Activated CD8-positive, alpha-beta T cell treated with anti-CD3 and anti-CD28 coated beads for 36 hours (primary cell): Measurements from ENCODE around the gene CDH13. TPM values are rescaled to one million over a fixed set of nuclear protein-coding genes. Genes with fewer than 3 reads are reported as not detected.

Experiments
- ATAC-seq: fragments of 200-7000 bp; cut with Tn5 transposase; one replicate; pipeline ENCODE4 v1.10.0; 2021; ENCODE audit warnings: mild to moderate bottlenecking, moderate library complexity
- CTCF ChIA-PET: fragments of 350-600 bp; sonication (Branson Sonifier 250); formaldehyde crosslinking; loops from one replicate; lab custom pipeline; 2021; ENCODE audit warnings: antibody characterized with exemption; lab: Charles Lee
- POLR2A ChIA-PET: fragments of 350-600 bp; sonication (Branson Sonifier 250); formaldehyde crosslinking; loops from one replicate; lab custom pipeline; 2021; ENCODE audit warnings: antibody characterized with exemption; lab: Charles Lee
- DNase-seq: peaks from one replicate; pipeline ENCODE4 v3.0.0-alpha.2; 2020
- H3K27ac Mint-ChIP-seq: one replicate; pipeline ENCODE4 v1.8.0; 2021; ENCODE audit warnings: mild to moderate bottlenecking, mixed read lengths
- H3K27me3 Mint-ChIP-seq: one replicate; pipeline ENCODE4 v1.8.0; 2021; ENCODE audit warnings: mixed read lengths
- H3K36me3 Mint-ChIP-seq: one replicate; pipeline ENCODE4 v1.8.0; 2021; ENCODE audit warnings: low read depth, mixed read lengths
- H3K4me1 Mint-ChIP-seq: one replicate; pipeline ENCODE4 v1.8.0; 2021; ENCODE audit warnings: low read depth, mixed read lengths
- H3K4me3 Mint-ChIP-seq: one replicate; pipeline ENCODE4 v1.8.0; 2021; ENCODE audit warnings: mild to moderate bottlenecking, moderate library complexity, mixed read lengths
- H3K9me3 Mint-ChIP-seq: one replicate; pipeline ENCODE4 v1.8.0; 2021; ENCODE audit warnings: mixed read lengths
- intact Hi-C: fragments of 100-400 bp; cut with micrococcal nuclease; formaldehyde crosslinking; loops from one replicate; pipeline ENCODE4 v1.10.0; 2022
- total RNA-seq, 2 experiments: library from RNA; stranded (reverse); gene quantifications; one replicate each; pipeline ENCODE4 v1.2.3, GENCODE V29; 2021
- TF ChIP-seq, protein P1 (sequence below): fragments of 200-600 bp; IDR thresholded peaks from one replicate; pipeline ENCODE4 v1.8.0; 2022; ENCODE audit warnings: antibody characterized with exemption, mild to moderate bottlenecking

Gene CDH13
- total RNA-seq, 2 experiments from 2014 or later = not detected

DNA sequence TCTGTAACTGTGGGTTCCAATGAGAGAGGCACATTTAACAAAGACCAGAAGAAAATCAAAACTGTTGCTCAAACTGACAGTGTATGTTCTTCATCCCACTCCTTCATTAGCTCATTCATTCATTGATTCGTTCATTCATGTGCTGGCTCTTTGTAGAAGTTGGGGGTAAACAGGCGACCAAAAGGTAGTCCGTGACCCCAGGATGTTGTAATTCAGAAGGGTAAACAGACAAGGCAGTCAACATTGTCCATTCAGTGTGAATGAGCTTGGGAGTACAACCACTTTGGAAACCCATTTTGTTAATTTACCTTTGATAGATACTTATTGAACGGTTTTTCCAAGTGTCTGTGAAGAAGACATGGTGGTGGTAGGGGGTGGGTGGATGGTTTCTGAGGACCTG lies 26.1 kb downstream of the CDH13 start:
- peaks cover 3% of the 10 kb centered on the region for H3K27me3 Mint-ChIP-seq
- H3K4me3 Mint-ChIP-seq = peak overlapping the region; percentile 54
- POLR2A ChIA-PET = interaction anchor here (0.7 to 1.5 kb wide), 3 partner anchors 9 to 77 kb away, joined by 3 to 4 read pairs (median 3); no protein-coding TSS in a partner anchor
- intact Hi-C loops = no loop called here
- TF ChIP-seq, protein P1, sequence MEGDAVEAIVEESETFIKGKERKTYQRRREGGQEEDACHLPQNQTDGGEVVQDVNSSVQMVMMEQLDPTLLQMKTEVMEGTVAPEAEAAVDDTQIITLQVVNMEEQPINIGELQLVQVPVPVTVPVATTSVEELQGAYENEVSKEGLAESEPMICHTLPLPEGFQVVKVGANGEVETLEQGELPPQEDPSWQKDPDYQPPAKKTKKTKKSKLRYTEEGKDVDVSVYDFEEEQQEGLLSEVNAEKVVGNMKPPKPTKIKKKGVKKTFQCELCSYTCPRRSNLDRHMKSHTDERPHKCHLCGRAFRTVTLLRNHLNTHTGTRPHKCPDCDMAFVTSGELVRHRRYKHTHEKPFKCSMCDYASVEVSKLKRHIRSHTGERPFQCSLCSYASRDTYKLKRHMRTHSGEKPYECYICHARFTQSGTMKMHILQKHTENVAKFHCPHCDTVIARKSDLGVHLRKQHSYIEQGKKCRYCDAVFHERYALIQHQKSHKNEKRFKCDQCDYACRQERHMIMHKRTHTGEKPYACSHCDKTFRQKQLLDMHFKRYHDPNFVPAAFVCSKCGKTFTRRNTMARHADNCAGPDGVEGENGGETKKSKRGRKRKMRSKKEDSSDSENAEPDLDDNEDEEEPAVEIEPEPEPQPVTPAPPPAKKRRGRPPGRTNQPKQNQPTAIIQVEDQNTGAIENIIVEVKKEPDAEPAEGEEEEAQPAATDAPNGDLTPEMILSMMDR = no peak
- H3K9me3 Mint-ChIP-seq = no peaks in the 10 kb centered on the region
- CTCF ChIA-PET = interaction anchor here (2.2 to 5.1 kb wide), 2 partner anchors 12 to 18 kb away, joined by 7 to 51 read pairs; no protein-coding TSS in a partner anchor
- H3K36me3 Mint-ChIP-seq = no peaks in the 10 kb centered on the region
- no peak for DNase-seq
- H3K27ac Mint-ChIP-seq = peak overlapping the region; percentile 93
- peaks cover 77% of the 10 kb centered on the region for H3K4me1 Mint-ChIP-seq
- no peak for ATAC-seq

DNA sequence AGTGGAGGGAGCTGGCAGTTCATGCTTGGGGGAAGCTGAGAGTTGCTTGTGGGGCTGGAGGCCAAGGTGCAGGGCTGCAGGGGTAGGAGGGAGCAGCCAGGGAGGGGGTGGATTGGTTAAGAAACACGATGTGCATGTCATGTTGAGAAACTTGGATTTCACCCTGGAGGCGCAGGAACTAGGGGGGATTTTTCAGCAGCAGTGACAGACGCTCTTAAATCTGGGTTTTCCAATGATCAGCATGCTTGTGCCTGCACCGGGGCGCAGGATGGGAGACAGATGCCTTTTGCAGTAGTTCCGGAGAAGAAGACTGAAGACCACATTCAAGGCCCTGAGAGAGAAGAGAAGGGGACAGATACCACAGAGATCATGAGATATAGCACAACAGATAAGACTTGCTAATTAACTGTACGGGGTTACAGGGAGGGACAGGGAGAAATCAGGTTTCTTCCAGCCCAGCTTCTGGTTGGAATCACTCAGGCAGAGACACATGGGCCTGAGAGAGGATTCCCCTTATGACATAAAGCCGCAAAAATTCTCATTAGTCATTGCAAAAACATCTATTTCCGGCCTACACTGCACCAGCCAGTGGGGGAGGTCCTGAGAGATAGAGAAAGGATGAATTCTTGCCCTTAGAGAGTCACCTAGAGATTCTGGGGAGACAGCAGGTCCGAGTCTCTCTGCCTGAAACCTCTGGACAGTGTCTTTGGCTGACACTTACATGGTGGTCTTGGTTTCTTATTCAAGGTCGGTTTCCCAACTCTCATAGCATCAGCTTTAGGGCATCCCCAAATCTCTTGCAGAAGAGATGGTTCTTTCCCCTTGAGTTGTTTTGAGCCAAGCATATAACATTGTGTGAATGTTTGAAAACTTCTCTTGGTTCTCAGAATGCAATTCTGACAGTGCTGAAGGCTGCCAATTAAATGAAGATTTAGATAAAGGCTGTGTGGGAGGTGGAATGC lies 27.1 kb downstream of the CDH13 start:
- ATAC-seq (peak; percentile 65), DNase-seq (peak; percentile 71)
- intact Hi-C loops = no loop called here
- peaks cover 86% of the 10 kb centered on the region for H3K4me1 Mint-ChIP-seq
- H3K27ac Mint-ChIP-seq = peak overlapping the region; percentile 93
- peak overlapping the region; percentile 51 for H3K4me3 Mint-ChIP-seq
- CTCF ChIA-PET = interaction anchor here (1.7 to 5.1 kb wide), 3 partner anchors 13 to 17 kb away, joined by 5 to 51 read pairs (median 7); no protein-coding TSS in a partner anchor
- H3K9me3 Mint-ChIP-seq = no peaks in the 10 kb centered on the region
- no peaks in the 10 kb centered on the region for H3K36me3 Mint-ChIP-seq
- TF ChIP-seq, protein P1 = no peak
- peaks cover 2% of the 10 kb centered on the region for H3K27me3 Mint-ChIP-seq
- POLR2A ChIA-PET = interaction anchor here (1.0 to 1.5 kb wide), 2 partner anchors 10 to 76 kb away, joined by 3 to 4 read pairs; no protein-coding TSS in a partner anchor

DNA sequence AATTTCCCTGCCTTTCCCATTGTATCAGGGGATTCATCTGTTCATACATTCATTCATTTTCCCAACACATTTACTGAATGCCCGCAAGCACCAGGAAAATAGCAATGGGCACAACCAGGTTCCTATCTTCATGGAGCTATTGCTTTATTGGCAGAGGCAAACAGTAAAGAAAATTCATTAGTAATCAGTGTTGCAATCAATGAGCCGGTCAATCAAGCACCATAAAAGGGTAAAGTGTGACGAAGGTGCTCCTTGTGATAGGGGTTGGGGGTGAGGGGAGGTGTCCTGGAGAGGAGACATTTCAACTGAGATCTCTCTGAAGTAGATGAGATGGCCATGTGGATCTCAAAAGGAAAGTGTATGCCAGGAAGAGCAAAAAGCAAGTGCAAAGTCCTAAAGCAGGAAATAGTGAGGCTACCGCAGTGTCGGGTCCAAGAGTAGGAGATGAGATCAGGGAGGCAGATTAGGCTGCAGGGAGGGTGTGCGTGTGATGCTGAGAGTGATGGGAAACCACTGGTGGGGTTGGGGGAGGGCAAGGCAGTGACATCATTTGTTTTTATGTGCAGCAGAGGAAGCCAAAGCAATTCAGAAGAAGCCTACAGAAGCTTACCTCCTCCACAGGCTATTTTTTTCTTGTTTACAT lies 28.4 kb downstream of the CDH13 start:
- H3K4me1 Mint-ChIP-seq = peaks cover 81% of the 10 kb centered on the region
- H3K36me3 Mint-ChIP-seq = no peaks in the 10 kb centered on the region
- POLR2A ChIA-PET = interaction anchor here (0.9 kb wide), 2 partner anchors 13 to 15 kb away, joined by 3 read pairs; no protein-coding TSS in a partner anchor
- CTCF ChIA-PET = interaction anchor here (1.7 to 5.1 kb wide), 3 partner anchors 14 to 24 kb away, joined by 5 to 51 read pairs (median 8); no protein-coding TSS in a partner anchor
- TF ChIP-seq, protein P1 = no peak
- H3K27ac Mint-ChIP-seq = peak overlapping the region; percentile 93
- H3K9me3 Mint-ChIP-seq = no peaks in the 10 kb centered on the region
- H3K4me3 Mint-ChIP-seq = peak overlapping the region; percentile 61
- ATAC-seq (peak; percentile 69), DNase-seq (peak; percentile 91)
- intact Hi-C loops = no loop called here
- H3K27me3 Mint-ChIP-seq = no peaks in the 10 kb centered on the region

DNA sequence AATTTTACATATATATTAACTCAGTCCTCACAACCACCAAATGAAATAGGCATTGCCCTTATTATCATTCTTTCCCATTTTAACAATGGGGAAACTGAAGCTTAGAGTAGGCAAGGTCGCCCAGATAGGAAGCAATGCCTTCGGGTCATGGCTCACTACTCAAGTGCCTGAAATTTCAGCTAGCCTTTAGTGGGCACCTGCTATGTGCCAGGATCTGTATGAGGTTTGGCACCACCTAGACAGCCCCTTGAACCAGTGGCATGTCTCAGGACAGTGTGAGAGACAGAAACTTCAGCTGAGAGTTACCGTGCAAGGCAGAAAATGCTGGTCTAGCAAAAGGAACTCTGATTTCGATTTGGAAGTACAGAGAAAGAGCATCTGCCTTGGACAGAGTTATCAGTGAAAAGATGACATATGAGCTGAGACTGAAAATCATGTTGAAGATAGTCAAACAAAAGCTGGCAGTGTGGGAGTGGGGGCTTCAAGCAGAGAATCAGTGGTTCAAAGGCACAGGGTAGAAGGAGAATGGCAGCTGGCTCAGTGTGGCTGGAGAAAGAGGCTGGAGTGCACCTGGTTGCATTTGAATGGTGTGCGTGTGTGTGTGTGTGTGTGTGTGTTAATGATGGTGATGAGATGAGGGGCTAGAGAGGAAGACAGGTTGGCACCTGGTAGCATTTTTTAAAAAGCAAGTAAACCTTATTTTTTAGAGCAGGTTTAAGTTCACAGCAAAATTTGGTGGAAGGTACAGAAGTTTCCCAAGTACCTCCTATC lies 29.1 kb downstream of the CDH13 start:
- no peaks in the 10 kb centered on the region for H3K36me3 Mint-ChIP-seq
- ChIA-PET POLR2A (interaction anchor here (0.9 kb wide), 1 partner anchor 13 kb away, joined by 3 read pairs; no protein-coding TSS in a partner anchor), CTCF (interaction anchor here (1.7 to 5.1 kb wide), 3 partner anchors 15 to 25 kb away, joined by 5 to 51 read pairs (median 8); no protein-coding TSS in a partner anchor)
- H3K27me3 Mint-ChIP-seq = no peaks in the 10 kb centered on the region
- H3K27ac Mint-ChIP-seq = peak overlapping the region; percentile 93
- DNase-seq (no peak), ATAC-seq (no peak)
- H3K4me3 Mint-ChIP-seq = no peak overlapping the region
- intact Hi-C loops = no loop called here
- peaks cover 81% of the 10 kb centered on the region for H3K4me1 Mint-ChIP-seq
- no peaks in the 10 kb centered on the region for H3K9me3 Mint-ChIP-seq
- TF ChIP-seq, protein P1 = no peak
